Mesendoderm (in vitro differentiated cells): ENCODE measurements around the gene CD248.
"Not testable (repeated sequence)": the region's sequence is repeated elsewhere in the genome, so short reads cannot be mapped to it uniquely, and the experiment has no call there.

Experiments
- DNase-seq: peaks from one replicate; pipeline ENCODE4 v3.0.0; 2013
- H2AK5ac ChIP-seq: 2 replicates; pipeline ENCODE4 v1.6.1; 2013; ENCODE audit warnings: low read length, inconsistent platforms
- H2BK120ac ChIP-seq: 2 replicates; pipeline ENCODE4 v1.6.1; 2013; ENCODE audit warnings: low read depth, mild to moderate bottlenecking, low read length, moderate library complexity, mixed read lengths
- H2BK15ac ChIP-seq: replicated peaks from 2 replicates; pipeline ENCODE4 v1.6.1; 2013; ENCODE audit warnings: low read depth, mild to moderate bottlenecking, moderate library complexity
- H2BK5ac ChIP-seq: 2 replicates; pipeline ENCODE4 v1.6.1; 2013; ENCODE audit warnings: low read length, inconsistent platforms
- H3K18ac ChIP-seq: 2 replicates; pipeline ENCODE4 v1.6.1; 2013; ENCODE audit warnings: mild to moderate bottlenecking, low read length, mixed read lengths
- H3K23ac ChIP-seq: one replicate; pipeline ENCODE4 v1.6.1; 2013; ENCODE audit warnings: low read length
- H3K27ac ChIP-seq: 2 replicates; pipeline ENCODE4 v1.5.1; 2013; ENCODE audit warnings: low read depth, mild to moderate bottlenecking, inconsistent platforms, low read length, moderate library complexity
- H3K27me3 ChIP-seq: 2 replicates; pipeline ENCODE4 v1.6.1; 2013; ENCODE audit warnings: low read length, control low read depth, mild to moderate bottlenecking, inconsistent platforms; ENCODE audit not compliant: insufficient read depth, poor library complexity
- H3K36me3 ChIP-seq: 2 replicates; pipeline ENCODE4 v1.6.1; 2013; ENCODE audit warnings: low read length, inconsistent platforms; ENCODE audit not compliant: control insufficient read depth, insufficient read depth
- H3K4ac ChIP-seq: one replicate; pipeline ENCODE4 v1.6.1; 2013; ENCODE audit warnings: low read depth, mild to moderate bottlenecking, low read length, moderate library complexity
- H3K4me1 ChIP-seq: 2 replicates; pipeline ENCODE4 v1.6.1; 2013; ENCODE audit warnings: low read depth, low read length, inconsistent platforms; ENCODE audit not compliant: control insufficient read depth
- H3K4me2 ChIP-seq: 2 replicates; pipeline ENCODE4 v1.6.1; 2013; ENCODE audit warnings: low read length
- H3K4me3 ChIP-seq: 2 replicates; pipeline ENCODE4 v1.5.1; 2013; ENCODE audit warnings: mild to moderate bottlenecking, low read length
- H3K56ac ChIP-seq: one replicate; pipeline ENCODE4 v1.6.1; 2013; ENCODE audit warnings: low read length
- H3K79me1 ChIP-seq: 2 replicates; pipeline ENCODE4 v1.6.1; 2013; ENCODE audit warnings: low read length, inconsistent platforms
- H3K79me2 ChIP-seq: 2 replicates; pipeline ENCODE4 v1.6.1; 2013; ENCODE audit warnings: mild to moderate bottlenecking, low read length; ENCODE audit not compliant: control insufficient read depth, insufficient read depth
- H3K9ac ChIP-seq: 2 replicates; pipeline ENCODE4 v1.6.1; 2013; ENCODE audit warnings: low read length, inconsistent platforms
- H4K5ac ChIP-seq: one replicate; pipeline ENCODE4 v1.6.1; 2013; ENCODE audit warnings: low read length
- H4K8ac ChIP-seq: one replicate; pipeline ENCODE4 v1.6.1; 2013; ENCODE audit warnings: low read depth, mild to moderate bottlenecking, control low read depth, low read length, moderate library complexity
- WGBS: extraction: QIAGEN DNeasy Blood & Tissue Kit; methylation state at CpG from one replicate; pipeline ENCODE4 v1.1.7; 2013; ENCODE audit warnings: low lambda C conversion rate, missing lambda C conversion rate; ENCODE audit not compliant: insufficient coverage; ENCODE audit errors: extremely low coverage; 5-methylcytosine and 5-hydroxymethylcytosine counted together

The CD248 gene

DNA sequence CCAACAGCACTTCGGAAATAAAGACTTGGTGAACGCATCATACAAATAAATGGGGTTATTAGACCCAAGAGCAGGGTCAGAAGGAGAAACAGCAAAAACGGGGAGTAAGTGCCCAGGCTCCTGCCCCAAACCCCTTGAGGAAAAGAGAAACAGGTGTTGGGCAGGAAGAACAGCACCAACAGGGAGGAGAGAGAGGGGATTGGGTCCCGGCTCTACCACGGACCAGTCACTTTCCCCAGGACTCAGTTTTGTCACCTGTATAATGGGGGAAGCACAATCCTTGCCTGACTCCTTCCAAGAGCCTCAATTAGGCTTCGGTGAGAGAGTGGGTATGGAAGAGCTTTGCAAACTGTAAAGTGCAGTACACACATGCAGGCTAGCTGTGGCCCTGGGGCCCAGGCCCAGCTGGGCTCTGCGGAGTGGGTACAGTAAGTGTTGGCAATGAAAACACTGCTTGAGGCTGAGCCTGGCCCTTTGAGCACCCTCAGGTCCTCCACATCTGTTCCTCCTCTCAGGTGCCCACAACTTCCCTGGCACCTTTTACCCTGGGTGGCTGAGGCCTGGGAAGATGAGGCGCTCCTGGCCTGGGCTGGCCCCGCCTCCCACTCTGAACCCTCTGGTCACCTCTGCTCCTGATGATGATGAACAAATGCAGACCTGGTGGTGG lies 45.8 kb upstream of the CD248 start:
- Histone ChIP-seq H4K8ac (no peak overlapping the region), H3K4me3 (no peak overlapping the region), H2BK5ac (no peak overlapping the region), H3K4ac (no peak overlapping the region), H3K27me3 (no peaks in the 10 kb centered on the region), H3K79me1 (peaks cover 1% of the 10 kb centered on the region), H4K5ac (no peak overlapping the region), H3K79me2 (no peaks in the 10 kb centered on the region), H3K56ac (no peak overlapping the region), H2BK120ac (no peak overlapping the region), H3K4me2 (no peak overlapping the region), H3K27ac (no peak overlapping the region), H3K23ac (no peak overlapping the region), H2AK5ac (no peak overlapping the region), H3K4me1 (no peaks in the 10 kb centered on the region), H2BK15ac (no peak overlapping the region), H3K36me3 (peaks cover 15% of the 10 kb centered on the region), H3K9ac (no peak overlapping the region), H3K18ac (no peak overlapping the region)
- no peak for DNase-seq
- WGBS, result no CpG with 5 or more reads among the region's 9 CpGs

DNA sequence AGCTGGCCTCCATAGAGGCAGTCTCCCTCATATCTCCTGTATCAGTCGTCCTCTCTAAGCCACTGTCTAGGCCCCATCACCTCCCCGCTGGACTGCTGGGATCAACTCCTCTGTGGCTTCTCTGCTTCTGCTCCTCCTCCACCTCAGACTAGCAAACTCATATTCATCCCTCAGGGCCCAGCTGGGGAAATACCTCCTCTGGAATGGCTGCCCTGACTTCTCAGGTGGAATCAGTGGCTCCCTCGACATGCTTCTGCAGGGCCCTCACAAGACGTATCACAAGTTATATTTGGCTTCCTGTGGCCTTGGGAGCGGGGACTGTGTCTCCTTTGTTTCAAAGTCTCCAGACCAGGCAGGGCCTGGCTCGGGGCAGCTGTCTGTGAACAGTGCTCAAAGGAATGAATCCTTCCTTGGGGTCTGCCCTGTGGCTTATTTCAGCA lies 44.7 kb upstream of the CD248 start:
- Histone ChIP-seq H3K79me1 (peaks cover 1% of the 10 kb centered on the region), H2BK120ac (no peak overlapping the region), H2BK15ac (no peak overlapping the region), H3K79me2 (no peaks in the 10 kb centered on the region), H3K9ac (no peak overlapping the region), H3K23ac (no peak overlapping the region), H3K36me3 (peaks cover 9% of the 10 kb centered on the region), H3K4me1 (no peaks in the 10 kb centered on the region), H3K56ac (no peak overlapping the region), H3K4me2 (no peak overlapping the region), H2AK5ac (no peak overlapping the region), H3K18ac (no peak overlapping the region), H3K4ac (no peak overlapping the region), H4K8ac (no peak overlapping the region), H3K27me3 (no peaks in the 10 kb centered on the region), H3K27ac (no peak overlapping the region), H3K4me3 (no peak overlapping the region), H4K5ac (no peak overlapping the region), H2BK5ac (no peak overlapping the region)
- DNase-seq, result no peak
- no CpG with 5 or more reads among the region's 6 CpGs for WGBS

DNA sequence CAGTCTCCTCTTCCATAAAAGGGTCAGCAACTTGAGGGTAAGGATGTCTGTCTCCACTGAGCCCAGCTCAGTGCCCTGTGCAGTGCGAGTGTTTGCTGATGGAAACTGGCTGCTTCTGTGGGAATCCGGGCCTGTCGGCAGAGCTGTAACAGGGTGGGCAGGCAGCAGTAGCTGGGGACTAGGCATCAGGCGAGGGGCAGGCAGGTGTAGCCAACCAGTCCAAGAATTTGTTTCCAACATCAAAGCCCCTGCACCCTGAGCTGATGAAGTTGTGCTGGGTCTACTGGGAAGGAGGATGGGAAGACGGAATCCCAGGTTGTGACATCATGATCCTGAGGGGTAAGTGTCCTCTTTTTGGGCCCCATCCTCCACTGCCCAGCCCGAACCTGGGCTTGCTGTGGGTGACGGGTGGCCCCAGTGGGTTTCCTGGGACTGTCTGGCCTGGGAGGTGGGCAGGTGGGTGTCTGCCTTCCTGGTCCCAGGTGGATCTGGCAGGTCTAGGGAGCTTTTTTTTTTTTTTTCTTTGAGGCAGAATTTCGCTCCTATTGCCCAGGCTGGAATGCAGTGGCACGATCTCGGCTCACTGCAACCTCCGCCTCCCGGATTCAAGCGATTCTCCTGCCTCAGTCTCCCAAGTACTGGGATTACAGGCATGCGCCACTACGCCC lies 43.7 kb upstream of the CD248 start:
- WGBS, result no CpG with 5 or more reads among the region's 15 CpGs
- no peak overlapping the region for H3K56ac ChIP-seq

DNA sequence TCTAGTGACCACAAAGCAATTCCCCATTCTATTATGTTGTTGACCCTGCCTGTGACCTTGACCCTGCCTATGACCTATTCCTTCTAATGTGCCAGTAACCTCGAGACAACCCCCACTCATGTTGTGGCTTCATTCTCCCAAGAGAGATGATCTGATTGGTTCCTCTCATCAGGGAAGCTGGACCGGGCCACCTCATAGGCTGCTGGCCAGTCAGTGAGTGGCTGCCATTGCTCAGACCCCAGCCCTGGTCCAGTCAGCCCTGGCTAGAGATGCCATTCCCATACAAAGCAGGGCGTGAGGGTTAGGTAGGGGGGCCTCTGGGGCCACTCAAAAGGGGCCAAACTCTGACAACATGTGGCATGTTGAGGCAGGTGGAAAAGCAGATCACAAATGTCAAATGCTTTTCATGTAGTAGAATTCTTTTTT lies 42.8 kb upstream of the CD248 start:
- Histone ChIP-seq H3K23ac (no peak overlapping the region), H4K8ac (no peak overlapping the region), H3K27me3 (no peaks in the 10 kb centered on the region), H3K18ac (no peak overlapping the region), H3K79me1 (peaks cover 1% of the 10 kb centered on the region), H2BK15ac (no peak overlapping the region), H3K79me2 (no peaks in the 10 kb centered on the region), H2BK120ac (no peak overlapping the region), H2BK5ac (no peak overlapping the region), H3K4me3 (no peak overlapping the region), H3K9ac (no peak overlapping the region), H4K5ac (no peak overlapping the region), H3K56ac (no peak overlapping the region), H3K27ac (no peak overlapping the region), H3K36me3 (peaks cover 3% of the 10 kb centered on the region), H3K4me1 (no peaks in the 10 kb centered on the region), H3K4ac (no peak overlapping the region), H2AK5ac (no peak overlapping the region), H3K4me2 (no peak overlapping the region)
- DNase-seq, result peak; percentile 62
- WGBS, result no CpG with 5 or more reads among the region's 3 CpGs

More for the DNA sequence above, 43.7 kb upstream of the CD248 start:
- Histone ChIP-seq H3K9ac (no peak overlapping the region), H3K4me3 (no peak overlapping the region), H3K79me1 (peaks cover 1% of the 10 kb centered on the region), H3K79me2 (no peaks in the 10 kb centered on the region), H3K27ac (no peak overlapping the region), H3K4ac (no peak overlapping the region), H3K23ac (no peak overlapping the region), H2AK5ac (no peak overlapping the region), H4K5ac (no peak overlapping the region), H3K27me3 (no peaks in the 10 kb centered on the region), H4K8ac (no peak overlapping the region), H3K18ac (no peak overlapping the region), H2BK15ac (no peak overlapping the region), H3K4me2 (no peak overlapping the region), H2BK120ac (no peak overlapping the region), H2BK5ac (no peak overlapping the region), H3K4me1 (no peaks in the 10 kb centered on the region), H3K36me3 (peaks cover 5% of the 10 kb centered on the region)
- DNase-seq, result no peak

DNA sequence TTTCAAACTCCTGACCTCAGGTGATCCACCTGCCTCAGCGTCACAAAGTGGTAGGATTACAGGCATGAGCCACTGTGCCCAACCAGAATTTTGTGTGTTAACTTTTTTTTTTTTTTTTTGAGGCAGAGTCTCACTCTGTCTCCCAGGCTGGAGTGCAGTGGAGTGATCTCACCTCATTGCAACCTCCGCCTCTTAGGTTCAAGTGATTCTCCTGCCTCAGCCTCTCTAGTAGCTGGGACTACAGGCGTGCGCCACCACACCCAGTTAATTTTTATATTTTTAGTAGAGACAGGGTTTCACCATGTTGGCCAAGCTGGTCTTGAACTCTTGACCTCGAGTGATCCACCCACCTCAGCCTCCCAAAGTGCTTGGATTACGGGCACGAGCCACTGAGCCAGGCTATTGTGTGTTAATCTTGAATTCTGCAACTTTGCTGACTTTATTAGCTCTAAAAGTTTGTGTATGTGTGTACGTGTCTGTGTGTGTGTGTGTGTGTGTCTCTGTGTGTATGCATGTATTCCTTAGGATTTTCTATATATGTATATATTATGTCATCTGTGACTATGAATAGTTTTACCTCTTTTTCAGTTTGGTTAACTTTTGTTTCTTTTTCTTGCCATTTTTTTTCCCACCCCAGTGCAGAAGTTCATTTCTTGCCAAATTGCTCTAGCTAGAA lies 33.9 kb upstream of the CD248 start:
- H3K4ac ChIP-seq, H3K4me3 ChIP-seq, H3K27me3 ChIP-seq, H3K56ac ChIP-seq, H3K4me1 ChIP-seq, H3K9ac ChIP-seq, H3K27ac ChIP-seq, H4K8ac ChIP-seq, H3K4me2 ChIP-seq, H4K5ac ChIP-seq, H3K79me2 ChIP-seq, H2BK120ac ChIP-seq, H3K79me1 ChIP-seq, H3K18ac ChIP-seq, H3K36me3 ChIP-seq, H2BK15ac ChIP-seq, H2BK5ac ChIP-seq, H3K23ac ChIP-seq, DNase-seq, H2AK5ac ChIP-seq: not testable (repeated sequence)
- WGBS, result no CpG with 5 or more reads among the region's 8 CpGs
